ENCODE results near the gene MCL1. TPM values are rescaled to one million over a fixed set of nuclear protein-coding genes. Genes with fewer than 3 reads are reported as not detected.

Gene MCL1
- polyA plus RNA-seq, 1 of the 3 experiments (the other 2 are of a cell fraction), result 110 TPM

- DNase-seq, result peak; percentile 25
- CTCF ChIA-PET, result interaction anchor here (0.9 to 6.2 kb wide), 6 partner anchors 11 to 249 kb away, joined by 3 to 142 read pairs (median 5); partner anchors contain the start of gene MCL1
- TF ChIP-seq USF1 (IDR thresholded peaks at IDR 0.05; ENCODE audit: borderline replicate concordance, low read depth), result no peak
- TF ChIP-seq SIN3A (IDR thresholded peaks at IDR 0.05; ENCODE audit: borderline replicate concordance, low read depth, low read length), result 0 out of 2 replicates have a peak, but pooled peaks have one; percentile 21
- TF ChIP-seq JUND (IDR thresholded peaks at IDR 0.05), result no peak; the same call in 1 of the 2 replicates
- no peak for TF ChIP-seq TAF1 (IDR thresholded peaks at IDR 0.05; ENCODE audit: borderline replicate concordance, low read depth, low read length)
- TF ChIP-seq FOXM1 (IDR thresholded peaks at IDR 0.05; ENCODE audit: low read depth), result no peak
- no peak for TF ChIP-seq FOSL2 (IDR thresholded peaks at IDR 0.05; ENCODE audit: borderline replicate concordance, low read depth)
- TF ChIP-seq IRF3 (IDR thresholded peaks at IDR 0.05; ENCODE audit: low read depth, low read length), result no peak
- TF ChIP-seq CHD2 (IDR thresholded peaks at IDR 0.05; ENCODE audit: low read length, partially characterized antibody), result no peak
- no peak; a peak in 1 of 4 replicates for TF ChIP-seq EP300 (IDR thresholded peaks at IDR 0.05; ENCODE audit: borderline replicate concordance in 1 of 2, low read depth in 1 of 2, low read length in 1 of 2)
- TF ChIP-seq TCF12 (IDR thresholded peaks at IDR 0.05), result peak; percentile 51
- TF ChIP-seq NRF1 (IDR thresholded peaks at IDR 0.05; ENCODE audit: low read depth, low read length), result no peak
- peak; percentile 46 for TF ChIP-seq POLR2AphosphoS5 (IDR thresholded peaks at IDR 0.05; ENCODE audit: low read depth, low read length)
- peak; percentile 71; the same call in 1 of the 2 replicates for TF ChIP-seq NFIC (IDR thresholded peaks at IDR 0.05; ENCODE audit: borderline replicate concordance)
- no peak for TF ChIP-seq RXRA (IDR thresholded peaks at IDR 0.05; ENCODE audit: borderline replicate concordance, low read depth)
- no peak for TF ChIP-seq GATA2 (CRISPR knock-in tag; IDR thresholded peaks at IDR 0.05)
- no peak for TF ChIP-seq TEAD4 (IDR thresholded peaks at IDR 0.05; ENCODE audit: borderline replicate concordance, insufficient read depth)
- no peak for TF ChIP-seq RAD21 (IDR thresholded peaks at IDR 0.05; ENCODE audit: low read length)
- no peak for TF ChIP-seq RCOR1 (IDR thresholded peaks at IDR 0.05; ENCODE audit: low read length)
- no peak for TF ChIP-seq SMC3 (IDR thresholded peaks at IDR 0.05; ENCODE audit: low read depth, low read length)
- 0 out of 2 replicates have a peak, but pooled peaks have one; percentile 59 for TF ChIP-seq RFX5 (IDR thresholded peaks at IDR 0.05; ENCODE audit: low read length)
- no peak for TF ChIP-seq ZBTB33 (IDR thresholded peaks at IDR 0.05; ENCODE audit: borderline replicate concordance, low read depth)
- TF ChIP-seq GABPA (IDR thresholded peaks at IDR 0.05; ENCODE audit: low read depth), result no peak
- no peak for TF ChIP-seq USF2 (IDR thresholded peaks at IDR 0.05; ENCODE audit: borderline replicate concordance, low read depth, low read length)
- TF ChIP-seq PBX3 (IDR thresholded peaks at IDR 0.05), result peak; percentile 54
- no peak for TF ChIP-seq MEF2A (IDR thresholded peaks at IDR 0.05; ENCODE audit: borderline replicate concordance, low read depth)
- TF ChIP-seq CTCF (IDR thresholded peaks at IDR 0.05), result no peak
Measured at GRCh38 chr1:150563340-150564038, 15.9 kb downstream of the MCL1 start.

More at GRCh38 chr1:150563340-150564038, 15.9 kb downstream of the MCL1 start:
- Histone ChIP-seq H3K4me1 (ENCODE audit: control insufficient read depth in 1 of 2, insufficient read depth in 2 of 2, low read depth in 1 of 2, low read length in 1 of 2) (peaks cover 48 to 55% of the 10 kb centered on the region in 2 experiments), H3K4me3 (ENCODE audit: low read depth in 2 of 2, low read length in 1 of 2) (no peak overlapping the region), H3K36me3 (replicated peaks in 1 of 2; ENCODE audit: control insufficient read depth in 1 of 2, insufficient read depth in 2 of 2, low read length in 1 of 2) (no peaks in the 10 kb centered on the region), H3K79me2 (ENCODE audit: insufficient read depth) (peaks cover 84% of the 10 kb centered on the region), H3K4me2 (peak overlapping the region; percentile 81), H2AFZ (ENCODE audit: low read depth) (no peak overlapping the region), H3K27me3 (ENCODE audit: insufficient read depth) (no peaks in the 10 kb centered on the region), H3K9ac (peak overlapping the region; percentile 50; the same call in 1 of the 2 replicates), H3K9me3 (no peaks in the 10 kb centered on the region), H3F3A (replicated peaks; ENCODE audit: insufficient read depth) (peaks cover 55% of the 10 kb centered on the region), H3K27ac (ENCODE audit: low read depth in 2 of 2, low read length in 1 of 2) (peak overlapping the region; percentile 99 to 100), H3K9me2 (no peaks in the 10 kb centered on the region), H4K20me1 (ENCODE audit: insufficient read depth) (peaks cover 7% of the 10 kb centered on the region)
- 52% methylated on average over 4 of the region's 4 CpGs for WGBS (ENCODE audit: low lambda C conversion rate)
- POLR2A ChIA-PET, result interaction anchor here (0.6 to 8.9 kb wide), 2 partner anchors 14 to 649 kb away, joined by 4 to 149 read pairs; partner anchors contain the start of gene MCL1
